ENCODE measurements around the gene ZNF862. TPM values are rescaled to one million over a fixed set of nuclear protein-coding genes. Genes with fewer than 3 reads are reported as not detected.

Gene ZNF862
- total RNA-seq, 1 experiment from 2014 or later = 17.7 TPM

DNA sequence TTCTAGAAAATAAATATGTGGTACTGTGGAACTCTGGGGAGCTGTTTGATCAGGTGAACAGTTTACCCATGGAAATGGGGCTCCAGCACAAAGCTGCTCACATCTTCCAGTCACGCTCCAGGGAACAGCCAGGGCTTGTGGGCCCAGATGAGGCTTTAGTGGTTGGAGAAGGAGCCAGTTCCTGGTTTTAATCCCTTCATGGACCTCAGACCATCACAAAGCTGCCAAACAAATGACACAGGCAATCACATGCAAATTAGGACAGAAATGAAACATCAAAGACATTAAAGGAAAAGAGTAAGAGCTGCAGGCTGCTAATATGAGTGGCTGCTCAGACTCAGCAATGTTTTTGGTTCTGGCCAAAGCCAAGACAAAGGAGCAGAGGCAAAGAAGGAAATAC is 33.4 kb downstream of the ZNF862 start:
- CTCF ChIA-PET = interaction anchor here (0.6 kb wide), 1 partner anchor 445 kb away, joined by 3 read pairs; no protein-coding TSS in a partner anchor
- intact Hi-C loops (cut with micrococcal nuclease; ENCODE audit: unreplicated experiment) = no loop called here
- H3K4me1 Mint-ChIP-seq (ENCODE audit: low read depth, unreplicated experiment) = peaks cover 21% of the 10 kb centered on the region
- DNase-seq = no peak
- H3K4me3 Mint-ChIP-seq (ENCODE audit: low read depth, unreplicated experiment) = no peak overlapping the region
- TF ChIP-seq, protein P1, sequence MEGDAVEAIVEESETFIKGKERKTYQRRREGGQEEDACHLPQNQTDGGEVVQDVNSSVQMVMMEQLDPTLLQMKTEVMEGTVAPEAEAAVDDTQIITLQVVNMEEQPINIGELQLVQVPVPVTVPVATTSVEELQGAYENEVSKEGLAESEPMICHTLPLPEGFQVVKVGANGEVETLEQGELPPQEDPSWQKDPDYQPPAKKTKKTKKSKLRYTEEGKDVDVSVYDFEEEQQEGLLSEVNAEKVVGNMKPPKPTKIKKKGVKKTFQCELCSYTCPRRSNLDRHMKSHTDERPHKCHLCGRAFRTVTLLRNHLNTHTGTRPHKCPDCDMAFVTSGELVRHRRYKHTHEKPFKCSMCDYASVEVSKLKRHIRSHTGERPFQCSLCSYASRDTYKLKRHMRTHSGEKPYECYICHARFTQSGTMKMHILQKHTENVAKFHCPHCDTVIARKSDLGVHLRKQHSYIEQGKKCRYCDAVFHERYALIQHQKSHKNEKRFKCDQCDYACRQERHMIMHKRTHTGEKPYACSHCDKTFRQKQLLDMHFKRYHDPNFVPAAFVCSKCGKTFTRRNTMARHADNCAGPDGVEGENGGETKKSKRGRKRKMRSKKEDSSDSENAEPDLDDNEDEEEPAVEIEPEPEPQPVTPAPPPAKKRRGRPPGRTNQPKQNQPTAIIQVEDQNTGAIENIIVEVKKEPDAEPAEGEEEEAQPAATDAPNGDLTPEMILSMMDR (IDR thresholded peaks at IDR 0.05; ENCODE audit: unreplicated experiment) = no peak
- no peaks in the 10 kb centered on the region for H3K9me3 Mint-ChIP-seq (ENCODE audit: low read depth, unreplicated experiment)
- H3K27me3 Mint-ChIP-seq (ENCODE audit: unreplicated experiment) = no peaks in the 10 kb centered on the region
- H3K27ac Mint-ChIP-seq (ENCODE audit: unreplicated experiment) = no peak overlapping the region
- peaks cover 29% of the 10 kb centered on the region for H3K36me3 Mint-ChIP-seq (ENCODE audit: insufficient read depth, unreplicated experiment)
- BruUV-seq (replicated peaks) = no TSS peak

DNA sequence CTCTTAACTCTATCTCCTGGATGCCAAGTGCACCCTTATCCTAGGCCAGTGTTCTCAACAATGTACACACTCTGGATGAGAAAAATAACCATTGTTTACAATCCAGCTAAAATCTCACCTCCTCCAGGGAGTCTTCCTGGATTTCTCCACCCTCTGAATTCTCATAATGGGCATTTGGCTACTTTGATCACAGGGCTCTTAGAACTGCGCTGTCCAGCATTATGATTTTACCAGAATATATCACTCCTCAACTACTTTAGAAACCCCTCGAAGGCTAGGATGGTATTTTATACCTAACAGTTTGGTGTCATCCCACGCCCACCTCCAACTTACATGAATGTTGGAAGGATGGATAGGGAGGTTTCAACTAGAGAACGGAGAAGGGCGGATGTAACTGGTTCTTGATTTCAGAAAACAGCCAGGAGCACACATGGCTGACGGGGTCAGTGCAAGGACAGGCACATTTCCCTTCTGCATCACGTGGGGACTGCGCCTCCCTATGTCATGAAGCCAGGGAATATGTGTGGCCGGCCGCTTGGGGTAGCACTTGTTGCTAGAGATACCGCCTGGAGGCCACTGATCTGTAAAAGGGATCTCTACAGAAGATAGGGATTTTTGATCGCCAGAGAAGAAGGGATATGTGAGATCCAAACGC is 34.4 kb downstream of the ZNF862 start:
- intact Hi-C loops (cut with micrococcal nuclease; ENCODE audit: unreplicated experiment) = no loop called here
- Mint-ChIP-seq H3K4me3 (ENCODE audit: low read depth, unreplicated experiment) (peak overlapping the region; percentile 75), H3K27me3 (ENCODE audit: unreplicated experiment) (no peaks in the 10 kb centered on the region), H3K36me3 (ENCODE audit: insufficient read depth, unreplicated experiment) (peaks cover 29% of the 10 kb centered on the region), H3K9me3 (ENCODE audit: low read depth, unreplicated experiment) (no peaks in the 10 kb centered on the region), H3K27ac (ENCODE audit: unreplicated experiment) (peak overlapping the region; percentile 33), H3K4me1 (ENCODE audit: low read depth, unreplicated experiment) (peaks cover 21% of the 10 kb centered on the region)
- DNase-seq = peak; percentile 43
- TF ChIP-seq, protein P1 (IDR thresholded peaks at IDR 0.05; ENCODE audit: unreplicated experiment) = no peak
- CTCF ChIA-PET = no interaction called here
- no TSS peak for BruUV-seq (replicated peaks)

DNA sequence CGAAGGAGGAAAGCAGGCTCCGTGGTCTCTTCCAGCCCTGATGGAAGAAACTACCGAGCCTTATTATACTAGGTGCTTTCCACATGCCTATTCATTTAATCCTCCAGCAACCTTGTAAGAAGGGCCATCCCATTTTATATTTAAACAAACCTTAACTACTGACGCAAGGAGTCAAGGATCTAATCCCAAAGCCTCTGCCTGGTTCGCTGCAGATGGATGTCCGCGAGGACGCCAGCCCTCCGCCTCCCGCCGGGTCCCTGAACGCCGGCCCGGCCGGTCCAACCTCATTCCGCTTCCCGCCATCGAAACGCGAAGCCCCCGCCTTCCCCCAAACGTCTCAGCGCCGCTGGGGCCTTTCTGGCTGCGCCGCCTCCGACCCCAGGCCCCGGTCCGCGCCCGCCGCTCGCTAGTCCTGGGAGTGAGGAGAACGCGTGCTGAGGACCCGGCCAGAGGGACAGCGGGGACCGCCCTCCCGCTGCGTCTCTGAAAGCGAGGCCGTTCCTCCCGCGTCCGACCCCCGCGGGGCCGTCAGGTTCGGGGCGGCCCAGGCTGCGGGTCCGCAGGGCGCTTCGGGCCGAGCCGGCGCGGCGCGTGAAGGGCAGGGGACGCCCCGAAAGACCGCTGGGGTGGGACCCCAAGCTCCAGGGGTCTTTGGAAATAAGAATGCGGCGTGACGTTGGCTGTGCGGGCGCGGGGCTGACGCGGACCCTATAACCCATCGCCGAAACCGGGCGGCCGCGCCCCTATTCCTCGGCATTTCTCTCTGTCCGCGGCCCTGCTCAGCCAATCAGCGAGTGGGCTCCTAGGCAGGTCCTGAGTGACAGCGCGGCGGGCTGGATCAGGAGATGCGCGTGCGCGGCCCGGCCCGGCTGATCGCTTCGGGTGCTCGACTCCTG is 35.1 kb downstream of the ZNF862 start, which contains the start of gene ATP6V0E2:
ATP6V0E2 (plus strand) TSS at position 896 of the 896 bp plus-strand sequence. CDS start 97 bp downstream, outside the sequence.
- Mint-ChIP-seq H3K4me1 (ENCODE audit: low read depth, unreplicated experiment) (peaks cover 21% of the 10 kb centered on the region), H3K9me3 (ENCODE audit: low read depth, unreplicated experiment) (no peaks in the 10 kb centered on the region), H3K36me3 (ENCODE audit: insufficient read depth, unreplicated experiment) (peaks cover 29% of the 10 kb centered on the region), H3K27me3 (ENCODE audit: unreplicated experiment) (no peaks in the 10 kb centered on the region), H3K4me3 (ENCODE audit: low read depth, unreplicated experiment) (peak within 1 kb of the TSS; percentile 75), H3K27ac (ENCODE audit: unreplicated experiment) (peak within 1 kb of the TSS; percentile 33)
- TF ChIP-seq, protein P1 (IDR thresholded peaks at IDR 0.05; ENCODE audit: unreplicated experiment) = no peak
- CTCF ChIA-PET = no interaction called here
- no TSS peak for BruUV-seq (replicated peaks)
- intact Hi-C loops (cut with micrococcal nuclease; ENCODE audit: unreplicated experiment) = no loop called here
- DNase-seq = peak; percentile 94

DNA sequence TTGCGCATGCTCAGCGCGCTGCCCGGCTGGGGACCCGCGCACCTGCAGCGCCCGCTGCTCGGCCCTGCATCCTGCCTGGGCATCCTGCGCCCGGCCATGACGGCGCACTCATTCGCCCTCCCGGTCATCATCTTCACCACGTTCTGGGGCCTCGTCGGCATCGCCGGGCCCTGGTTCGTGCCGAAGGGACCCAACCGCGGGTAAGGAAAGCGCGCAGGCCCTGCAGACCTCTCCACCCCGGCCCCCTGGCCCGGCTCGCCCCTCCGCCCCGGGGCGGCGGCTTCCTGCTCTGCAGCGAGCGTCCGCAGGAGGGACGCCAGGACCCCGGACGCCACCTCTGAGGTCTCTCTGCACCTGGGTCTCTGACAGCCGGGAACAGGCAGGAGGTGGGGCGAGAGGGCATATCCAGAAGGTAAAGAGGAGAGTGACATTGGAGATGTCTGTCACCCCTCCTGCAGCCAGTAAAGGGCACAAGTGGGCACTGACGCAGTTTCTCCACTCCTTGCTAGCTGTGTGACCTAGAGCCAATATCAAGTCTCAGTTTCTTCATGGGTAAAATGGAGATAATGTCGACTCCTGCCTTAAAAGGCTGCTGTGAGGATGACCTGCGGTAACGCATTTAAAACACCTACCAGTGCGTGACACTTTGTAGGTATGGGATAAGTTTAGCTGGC is 35.9 kb downstream of the ZNF862 start:
- H3K9me3 Mint-ChIP-seq (ENCODE audit: low read depth, unreplicated experiment) = no peaks in the 10 kb centered on the region
- H3K27me3 Mint-ChIP-seq (ENCODE audit: unreplicated experiment) = no peaks in the 10 kb centered on the region
- BruUV-seq (replicated peaks) = no TSS peak
- H3K4me3 Mint-ChIP-seq (ENCODE audit: low read depth, unreplicated experiment) = peak overlapping the region; percentile 75
- no peak overlapping the region for H3K27ac Mint-ChIP-seq (ENCODE audit: unreplicated experiment)
- TF ChIP-seq, protein P1 (IDR thresholded peaks at IDR 0.05; ENCODE audit: unreplicated experiment) = no peak
- intact Hi-C loops (cut with micrococcal nuclease; ENCODE audit: unreplicated experiment) = no loop called here
- peaks cover 29% of the 10 kb centered on the region for H3K36me3 Mint-ChIP-seq (ENCODE audit: insufficient read depth, unreplicated experiment)
- peaks cover 21% of the 10 kb centered on the region for H3K4me1 Mint-ChIP-seq (ENCODE audit: low read depth, unreplicated experiment)
- no peak for DNase-seq
- CTCF ChIA-PET = no interaction called here

All from Calu3 (cell line).